HUES64 (cell line): Measurements from ENCODE around the gene SNX15.
"Not testable (repeated sequence)": the region's sequence is repeated elsewhere in the genome, so short reads cannot be mapped to it uniquely, and the experiment has no call there.

Experiments used
- H3K27ac ChIP-seq: 2 replicates; pipeline ENCODE4 v1.7.0; 2013; ENCODE audit warnings: low read depth, low read length, inconsistent platforms
- H3K27me3 ChIP-seq: 2 replicates; pipeline ENCODE4 v1.6.1; 2013; ENCODE audit warnings: mild to moderate bottlenecking, low read length; ENCODE audit not compliant: insufficient read depth
- H3K36me3 ChIP-seq: 2 replicates; pipeline ENCODE4 v1.6.1; 2013; ENCODE audit warnings: mild to moderate bottlenecking, low read length; ENCODE audit not compliant: insufficient read depth
- H3K4me1 ChIP-seq: 2 replicates; pipeline ENCODE4 v1.6.1; 2013; ENCODE audit warnings: mild to moderate bottlenecking, low read length, moderate library complexity; ENCODE audit not compliant: insufficient read depth
- H3K4me3 ChIP-seq: 2 replicates; pipeline ENCODE4 v1.5.1; 2013; ENCODE audit warnings: mild to moderate bottlenecking, low read length, moderate library complexity
- H3K9ac ChIP-seq: 2 replicates; pipeline ENCODE4 v1.6.1; 2013; ENCODE audit warnings: mild to moderate bottlenecking, low read depth, low read length
- H3K9me3 ChIP-seq: 2 replicates; pipeline ENCODE4 v1.6.1; 2013; ENCODE audit warnings: low read depth, low read length; ENCODE audit not compliant: insufficient read depth
- WGBS: fragments of 150-250, 120-280 bp; methylation state at CpG from one replicate; pipeline ENCODE4 v1.1.7; 2013; ENCODE audit warnings: missing lambda C conversion rate; 5-methylcytosine and 5-hydroxymethylcytosine counted together

The SNX15 gene

GRCh38 chr11:64998690-64999431 is 28.4 kb upstream of the SNX15 start:
- H3K9me3 ChIP-seq: no peaks in the 10 kb centered on the region
- no peaks in the 10 kb centered on the region for H3K27me3 ChIP-seq
- no peak overlapping the region for H3K9ac ChIP-seq
- H3K4me3 ChIP-seq: no peak overlapping the region
- no peak overlapping the region for H3K27ac ChIP-seq
- H3K4me1 ChIP-seq: peaks cover 4% of the 10 kb centered on the region; the same call in 1 of the 2 replicates
- 87% methylated on average over 9 of the region's 9 CpGs for WGBS
- no peaks in the 10 kb centered on the region for H3K36me3 ChIP-seq

GRCh38 chr11:64999478-64999877 is 27.8 kb upstream of the SNX15 start:
- no peaks in the 10 kb centered on the region for H3K36me3 ChIP-seq
- no peaks in the 10 kb centered on the region for H3K27me3 ChIP-seq
- no peak overlapping the region for H3K4me3 ChIP-seq
- peaks cover 4% of the 10 kb centered on the region; the same call in 1 of the 2 replicates for H3K4me1 ChIP-seq
- H3K9ac ChIP-seq: no peak overlapping the region
- H3K9me3 ChIP-seq: no peaks in the 10 kb centered on the region
- 73% methylated on average over 1 of the region's 1 CpG for WGBS
- H3K27ac ChIP-seq: no peak overlapping the region

- no peak overlapping the region for H3K4me3 ChIP-seq
- no peaks in the 10 kb centered on the region for H3K4me1 ChIP-seq
- H3K9ac ChIP-seq: no peak overlapping the region
- no peaks in the 10 kb centered on the region for H3K36me3 ChIP-seq
- H3K9me3 ChIP-seq: no peaks in the 10 kb centered on the region
- WGBS: 87% methylated on average over 5 of the region's 5 CpGs
- H3K27me3 ChIP-seq: no peaks in the 10 kb centered on the region
- no peak overlapping the region for H3K27ac ChIP-seq
These were observed 24.5 kb upstream of the SNX15 start for GRCh38 chr11:65002706-65003105.

GRCh38 chr11:65003282-65003681 is 24.0 kb upstream of the SNX15 start:
- Histone ChIP-seq H3K27ac (no peak overlapping the region), H3K4me1 (no peaks in the 10 kb centered on the region), H3K36me3 (no peaks in the 10 kb centered on the region), H3K9me3 (no peaks in the 10 kb centered on the region), H3K9ac (no peak overlapping the region), H3K27me3 (no peaks in the 10 kb centered on the region), H3K4me3 (no peak overlapping the region)
- 66% methylated on average over 7 of the region's 7 CpGs for WGBS

GRCh38 chr11:65003968-65004367 is 23.3 kb upstream of the SNX15 start:
- H3K4me3 ChIP-seq, H3K9me3 ChIP-seq, H3K27ac ChIP-seq, H3K27me3 ChIP-seq, H3K4me1 ChIP-seq, H3K36me3 ChIP-seq, H3K9ac ChIP-seq: not testable (repeated sequence)
- WGBS: 74% methylated on average over 3 of the region's 3 CpGs

GRCh38 chr11:65008016-65008415 is 19.2 kb upstream of the SNX15 start:
- H3K9ac ChIP-seq: no peak overlapping the region
- no peak overlapping the region for H3K27ac ChIP-seq

GRCh38 chr11:65008873-65009272 is 18.4 kb upstream of the SNX15 start:
- Histone ChIP-seq H3K9me3 (no peaks in the 10 kb centered on the region), H3K27ac (no peak overlapping the region), H3K27me3 (no peaks in the 10 kb centered on the region), H3K4me3 (no peak overlapping the region), H3K36me3 (no peaks in the 10 kb centered on the region), H3K9ac (no peak overlapping the region), H3K4me1 (peaks cover 4% of the 10 kb centered on the region; the same call in 1 of the 2 replicates)
- WGBS: 100% methylated on average over 1 of the region's 2 CpGs

More at GRCh38 chr11:65008016-65008415, 19.2 kb upstream of the SNX15 start:
- Histone ChIP-seq H3K4me1 (peaks cover under 1% of the 10 kb centered on the region; the same call in 1 of the 2 replicates), H3K9me3 (no peaks in the 10 kb centered on the region), H3K36me3 (no peaks in the 10 kb centered on the region), H3K4me3 (no peak overlapping the region), H3K27me3 (no peaks in the 10 kb centered on the region)
- 88% methylated on average over 7 of the region's 7 CpGs for WGBS

- Histone ChIP-seq H3K4me3 (peak overlapping the region; percentile 77), H3K36me3 (peaks cover 9% of the 10 kb centered on the region), H3K27ac (peak overlapping the region; percentile 97), H3K9ac (peak overlapping the region; percentile 83), H3K4me1 (peaks cover 4% of the 10 kb centered on the region; the same call in 1 of the 2 replicates), H3K9me3 (no peaks in the 10 kb centered on the region), H3K27me3 (no peaks in the 10 kb centered on the region)
- 18% methylated on average over 22 of the region's 22 CpGs for WGBS
These were observed 13.9 kb upstream of the SNX15 start for GRCh38 chr11:65013130-65013887.

- peak within 1 kb of the TSS; percentile 83 for H3K9ac ChIP-seq
- peaks cover 4% of the 10 kb centered on the region; the same call in 1 of the 2 replicates for H3K4me1 ChIP-seq
- peak within 1 kb of the TSS; percentile 77 for H3K4me3 ChIP-seq
- H3K9me3 ChIP-seq: no peaks in the 10 kb centered on the region
- WGBS: under 1% methylated on average over 96 of the region's 96 CpGs
- peaks cover 16% of the 10 kb centered on the region for H3K36me3 ChIP-seq
- peak within 1 kb of the TSS; percentile 97 for H3K27ac ChIP-seq
- no peaks in the 10 kb centered on the region for H3K27me3 ChIP-seq
These were observed 13.1 kb upstream of the SNX15 start, which contains the start of gene ARL2 for GRCh38 chr11:65013888-65014725. ARL2 (plus strand) TSS chr11:65014160; CDS start chr11:65014208, 48 bp downstream.

- no peaks in the 10 kb centered on the region for H3K9me3 ChIP-seq
- peak overlapping the region; percentile 83 for H3K9ac ChIP-seq
- H3K27ac ChIP-seq: peak overlapping the region; percentile 97; the same call in 1 of the 2 replicates
- WGBS: 43% methylated on average over 23 of the region's 23 CpGs
- H3K36me3 ChIP-seq: peaks cover 21% of the 10 kb centered on the region
- H3K4me3 ChIP-seq: peak overlapping the region; percentile 77
- no peaks in the 10 kb centered on the region for H3K27me3 ChIP-seq
- H3K4me1 ChIP-seq: peaks cover 4% of the 10 kb centered on the region; the same call in 1 of the 2 replicates
These were observed 12.5 kb upstream of the SNX15 start for GRCh38 chr11:65014726-65015227.
